Measurements from ENCODE around the gene ING5. TPM values are rescaled to one million over a fixed set of nuclear protein-coding genes. Genes with fewer than 3 reads are reported as not detected.
A peak's percentile ranks its signal among the peaks of the same experiment; 100 is the strongest.

Gene ING5
- total RNA-seq, 6 donors from 2014 or later: 20.2 to 181 (median 41.5) TPM

DNA sequence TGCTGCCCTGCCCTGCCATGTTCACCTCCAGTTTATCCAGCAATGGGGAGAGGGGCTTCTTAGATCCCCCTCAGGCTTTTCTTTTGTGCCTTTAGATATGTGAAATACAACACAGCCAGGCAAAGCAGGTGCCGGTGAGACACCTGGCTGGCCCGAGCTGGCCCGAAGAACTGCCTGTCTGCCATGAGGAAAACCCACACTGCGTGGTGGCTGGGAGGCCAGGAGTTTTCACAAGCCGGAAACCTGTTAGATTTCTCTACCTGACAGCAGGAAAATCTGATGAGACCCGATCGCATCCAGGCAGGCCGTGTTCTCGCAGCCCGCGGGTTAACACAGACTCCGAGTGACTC is 69.1 kb downstream of the ING5 start:
- Histone ChIP-seq H3K9me3 (no peaks in the 10 kb centered on the region), H3K36me3 (peaks cover 0 to 8% (median 6%) of the 10 kb centered on the region in 4 donors), H3K27ac (no peak overlapping the region), H3K4me3 (no peak overlapping the region), H3K4me1 (peaks cover 7 to 14% (median 9%) of the 10 kb centered on the region in 4 donors), H3K27me3 (peaks cover 0 to 2% (median 0%) of the 10 kb centered on the region in 4 donors)
- DNase-seq (peak in 1 of 2 donors; percentile 66), ATAC-seq (ENCODE audit: low FRiP score in 2 of 2) (no peak)
- TF ChIP-seq POLR2AphosphoS5 (IDR thresholded peaks at IDR 0.05) (no peak), EP300 (IDR thresholded peaks at IDR 0.05) (no peak), POLR2A (IDR thresholded peaks at IDR 0.05) (no peak)
- TF ChIP-seq, protein P1, sequence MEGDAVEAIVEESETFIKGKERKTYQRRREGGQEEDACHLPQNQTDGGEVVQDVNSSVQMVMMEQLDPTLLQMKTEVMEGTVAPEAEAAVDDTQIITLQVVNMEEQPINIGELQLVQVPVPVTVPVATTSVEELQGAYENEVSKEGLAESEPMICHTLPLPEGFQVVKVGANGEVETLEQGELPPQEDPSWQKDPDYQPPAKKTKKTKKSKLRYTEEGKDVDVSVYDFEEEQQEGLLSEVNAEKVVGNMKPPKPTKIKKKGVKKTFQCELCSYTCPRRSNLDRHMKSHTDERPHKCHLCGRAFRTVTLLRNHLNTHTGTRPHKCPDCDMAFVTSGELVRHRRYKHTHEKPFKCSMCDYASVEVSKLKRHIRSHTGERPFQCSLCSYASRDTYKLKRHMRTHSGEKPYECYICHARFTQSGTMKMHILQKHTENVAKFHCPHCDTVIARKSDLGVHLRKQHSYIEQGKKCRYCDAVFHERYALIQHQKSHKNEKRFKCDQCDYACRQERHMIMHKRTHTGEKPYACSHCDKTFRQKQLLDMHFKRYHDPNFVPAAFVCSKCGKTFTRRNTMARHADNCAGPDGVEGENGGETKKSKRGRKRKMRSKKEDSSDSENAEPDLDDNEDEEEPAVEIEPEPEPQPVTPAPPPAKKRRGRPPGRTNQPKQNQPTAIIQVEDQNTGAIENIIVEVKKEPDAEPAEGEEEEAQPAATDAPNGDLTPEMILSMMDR (IDR thresholded peaks at IDR 0.05): no peak
- 96 to 100% methylated on average over 5 to 12 of the region's 12 CpGs for WGBS, 2 donors

DNA sequence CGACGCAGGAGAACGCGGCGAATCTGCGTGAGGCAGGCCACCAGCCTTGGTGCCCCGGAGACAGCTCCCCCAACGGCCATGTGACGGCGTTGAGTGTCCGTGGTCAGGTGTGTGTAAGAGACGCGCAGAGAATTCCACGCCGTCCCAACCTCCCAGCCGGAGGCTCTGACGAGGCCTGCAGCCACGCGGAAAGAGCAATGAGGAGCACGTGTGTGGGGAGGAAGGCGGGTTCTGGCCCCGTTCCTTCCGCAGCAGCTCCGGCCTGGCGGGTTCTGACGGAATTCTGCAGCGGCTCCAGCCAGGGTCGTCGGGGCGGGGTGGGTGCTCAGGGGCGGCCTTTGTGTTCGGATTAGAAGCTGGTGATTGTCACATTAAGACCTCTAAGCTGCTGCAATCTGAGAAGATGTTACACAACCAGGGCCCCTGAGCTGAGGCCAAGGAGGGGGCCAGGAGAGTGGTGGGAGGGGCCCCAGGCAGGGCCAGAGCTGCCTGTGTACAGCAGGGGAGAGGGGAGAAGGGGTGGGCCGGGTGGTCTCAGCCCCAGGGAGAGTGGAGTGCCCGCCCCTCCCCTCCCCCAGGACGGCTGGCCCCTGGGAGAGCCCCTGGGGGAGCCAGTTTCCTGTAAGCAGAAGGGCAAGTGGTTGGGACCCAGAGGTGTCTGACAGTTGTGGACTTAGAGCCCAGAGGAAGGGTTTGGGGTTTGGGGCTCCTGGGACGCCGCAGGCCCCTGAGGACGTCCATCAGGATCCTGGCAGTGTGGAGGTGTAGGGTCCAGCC is 69.6 kb downstream of the ING5 start:
- ATAC-seq (ENCODE audit: low FRiP score in 2 of 2) (peak; percentile 19 to 33), DNase-seq (peak in 1 of 2 donors; percentile 88)
- 51 to 57% methylated on average over 6 to 38 of the region's 38 CpGs for WGBS, 2 donors
- TF ChIP-seq, protein P1 (IDR thresholded peaks at IDR 0.05): no peak
- TF ChIP-seq POLR2A (IDR thresholded peaks at IDR 0.05): no peak
- TF ChIP-seq POLR2AphosphoS5 (IDR thresholded peaks at IDR 0.05): no peak
- TF ChIP-seq EP300 (IDR thresholded peaks at IDR 0.05): no peak
- Histone ChIP-seq H3K4me3 (no peak overlapping the region), H3K27me3 (peaks cover 0 to 2% (median 0%) of the 10 kb centered on the region in 4 donors), H3K4me1 (peaks cover 7 to 14% (median 9%) of the 10 kb centered on the region in 4 donors), H3K36me3 (peaks cover 0 to 8% (median 6%) of the 10 kb centered on the region in 4 donors), H3K9me3 (no peaks in the 10 kb centered on the region), H3K27ac (no peak overlapping the region)

DNA sequence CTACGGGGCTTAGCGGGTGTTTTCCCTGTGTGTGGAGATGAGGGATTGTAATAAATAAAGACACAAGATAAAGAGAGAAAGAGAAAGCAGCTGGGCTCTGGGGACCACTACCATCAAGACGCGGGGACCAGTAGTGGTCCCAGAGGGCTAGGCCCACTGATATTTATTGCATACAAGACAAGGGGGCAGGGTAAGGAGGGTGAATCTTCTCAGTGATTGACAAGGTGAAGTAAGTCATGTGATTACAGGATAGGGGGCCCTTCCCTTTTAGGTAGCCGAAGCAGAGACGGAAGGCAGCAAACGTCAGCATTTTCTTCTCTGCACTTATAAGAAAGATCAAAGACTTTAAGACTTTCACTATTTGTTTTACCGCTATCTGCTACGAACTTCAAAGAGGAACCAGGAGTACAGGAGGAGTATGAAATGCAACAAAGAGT is 70.2 kb downstream of the ING5 start:
- H3K27me3 ChIP-seq: peaks cover 0 to 2% (median 0%) of the 10 kb centered on the region in 4 donors
- no peak overlapping the region for H3K27ac ChIP-seq
- no peaks in the 10 kb centered on the region for H3K9me3 ChIP-seq
- DNase-seq: no peak
- no peak overlapping the region for H3K4me3 ChIP-seq
- peaks cover 0 to 8% (median 6%) of the 10 kb centered on the region in 4 donors for H3K36me3 ChIP-seq
- no peak for ATAC-seq (ENCODE audit: low FRiP score in 2 of 2)
- peaks cover 7 to 14% (median 9%) of the 10 kb centered on the region in 4 donors for H3K4me1 ChIP-seq
- WGBS, 2 donors: 32% methylated on average over 9 of the region's 9 CpGs
- TF ChIP-seq POLR2AphosphoS5 (IDR thresholded peaks at IDR 0.05): no peak
- TF ChIP-seq POLR2A (IDR thresholded peaks at IDR 0.05): no peak
- TF ChIP-seq EP300 (IDR thresholded peaks at IDR 0.05): no peak
- TF ChIP-seq, protein P1 (IDR thresholded peaks at IDR 0.05): no peak

DNA sequence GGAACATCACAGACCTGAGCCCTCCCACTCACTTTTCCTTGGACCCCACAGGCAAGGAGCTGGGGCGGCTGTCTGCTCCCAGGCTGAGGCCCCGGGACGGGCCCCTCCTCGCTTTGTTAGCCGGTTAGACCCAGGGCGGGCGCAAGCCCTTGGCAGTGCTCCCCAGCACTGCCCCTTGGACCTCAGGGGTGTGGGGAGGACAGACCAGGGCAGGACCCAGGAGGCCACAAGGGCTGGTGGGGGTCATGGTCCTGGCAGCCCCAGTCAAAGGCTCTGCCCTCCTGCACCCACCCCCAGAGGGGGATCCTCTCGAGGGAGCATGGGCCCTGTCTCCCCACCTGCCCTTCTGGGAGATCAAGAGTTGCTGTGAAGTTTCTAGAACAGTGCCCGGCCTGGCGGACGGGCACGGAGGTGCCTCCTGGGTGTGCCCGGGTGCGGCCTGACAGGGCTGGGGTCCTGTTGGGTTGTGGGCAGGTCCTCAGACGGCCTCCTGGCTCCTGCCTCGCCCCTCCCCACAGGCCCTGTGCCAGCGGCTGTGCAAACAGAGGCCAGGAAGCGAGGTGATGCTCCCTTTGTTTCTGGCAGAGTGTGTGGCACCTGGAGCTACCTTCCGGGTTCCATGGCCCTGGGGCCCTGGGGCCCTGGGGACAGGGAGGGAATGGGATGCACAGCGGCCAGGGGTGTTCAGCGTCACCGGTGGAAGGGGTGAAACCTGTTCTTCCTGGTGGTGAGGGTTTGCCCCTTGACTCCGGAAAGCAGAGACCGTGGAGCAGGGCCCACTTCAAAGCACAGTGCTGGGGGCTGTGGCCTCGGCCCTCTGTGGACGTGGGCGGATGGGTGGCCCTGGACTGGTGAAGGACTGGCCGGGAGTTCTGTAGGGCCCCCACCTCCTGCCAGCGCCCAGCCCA is 71.9 kb downstream of the ING5 start:
- no peak for TF ChIP-seq POLR2A (IDR thresholded peaks at IDR 0.05)
- TF ChIP-seq, protein P1 (IDR thresholded peaks at IDR 0.05): no peak
- no peak for TF ChIP-seq EP300 (IDR thresholded peaks at IDR 0.05)
- TF ChIP-seq POLR2AphosphoS5 (IDR thresholded peaks at IDR 0.05): no peak
- H3K36me3 ChIP-seq: no peaks in the 10 kb centered on the region
- peaks cover 0 to 2% (median 0%) of the 10 kb centered on the region in 4 donors for H3K27me3 ChIP-seq
- peaks cover 7 to 14% (median 9%) of the 10 kb centered on the region in 4 donors for H3K4me1 ChIP-seq
- WGBS, 2 donors: 60 to 63% methylated on average over 6 to 29 of the region's 29 CpGs
- peak in 1 of 2 donors; percentile 76 for DNase-seq
- H3K27ac ChIP-seq: no peak overlapping the region
- no peak for ATAC-seq (ENCODE audit: low FRiP score in 2 of 2)
- H3K9me3 ChIP-seq: no peaks in the 10 kb centered on the region
- H3K4me3 ChIP-seq: no peak overlapping the region
